VCaP (cell line): ENCODE measurements around the gene SLC6A11.

ENCODE experiments used
- H3K27ac ChIP-seq: fragments of 450-650 bp; 2 replicates; pipeline ENCODE4 v1.5.1; 2017
- TF ChIP-seq, protein P1 (sequence below): fragments of 450-650 bp; conservative IDR thresholded peaks from 2 replicates; pipeline ENCODE4 v1.5.1; 2017; ENCODE audit warnings: mild to moderate bottlenecking, moderate library complexity

The SLC6A11 gene

GRCh38 chr3:10816019-10816862 is at the start of gene SLC6A11:
Gene SLC6A11 (plus strand): TSS chr3:10816228. CDS start chr3:10816266, 38 bp downstream.
- H3K27ac ChIP-seq: peak within 1 kb of the TSS; percentile 80
- TF ChIP-seq, protein P1, sequence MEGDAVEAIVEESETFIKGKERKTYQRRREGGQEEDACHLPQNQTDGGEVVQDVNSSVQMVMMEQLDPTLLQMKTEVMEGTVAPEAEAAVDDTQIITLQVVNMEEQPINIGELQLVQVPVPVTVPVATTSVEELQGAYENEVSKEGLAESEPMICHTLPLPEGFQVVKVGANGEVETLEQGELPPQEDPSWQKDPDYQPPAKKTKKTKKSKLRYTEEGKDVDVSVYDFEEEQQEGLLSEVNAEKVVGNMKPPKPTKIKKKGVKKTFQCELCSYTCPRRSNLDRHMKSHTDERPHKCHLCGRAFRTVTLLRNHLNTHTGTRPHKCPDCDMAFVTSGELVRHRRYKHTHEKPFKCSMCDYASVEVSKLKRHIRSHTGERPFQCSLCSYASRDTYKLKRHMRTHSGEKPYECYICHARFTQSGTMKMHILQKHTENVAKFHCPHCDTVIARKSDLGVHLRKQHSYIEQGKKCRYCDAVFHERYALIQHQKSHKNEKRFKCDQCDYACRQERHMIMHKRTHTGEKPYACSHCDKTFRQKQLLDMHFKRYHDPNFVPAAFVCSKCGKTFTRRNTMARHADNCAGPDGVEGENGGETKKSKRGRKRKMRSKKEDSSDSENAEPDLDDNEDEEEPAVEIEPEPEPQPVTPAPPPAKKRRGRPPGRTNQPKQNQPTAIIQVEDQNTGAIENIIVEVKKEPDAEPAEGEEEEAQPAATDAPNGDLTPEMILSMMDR: no peak

- TF ChIP-seq, protein P1: no peak
- no peak overlapping the region for H3K27ac ChIP-seq
These were observed 47.2 kb upstream of the SLC6A11 start for GRCh38 chr3:10768708-10769394.

- H3K27ac ChIP-seq: no peak overlapping the region
- TF ChIP-seq, protein P1: no peak
These were observed 45.5 kb upstream of the SLC6A11 start for GRCh38 chr3:10770547-10770946.

- TF ChIP-seq, protein P1: no peak
- H3K27ac ChIP-seq: no peak overlapping the region
These were observed 45.0 kb upstream of the SLC6A11 start for GRCh38 chr3:10770981-10771380.

DNA sequence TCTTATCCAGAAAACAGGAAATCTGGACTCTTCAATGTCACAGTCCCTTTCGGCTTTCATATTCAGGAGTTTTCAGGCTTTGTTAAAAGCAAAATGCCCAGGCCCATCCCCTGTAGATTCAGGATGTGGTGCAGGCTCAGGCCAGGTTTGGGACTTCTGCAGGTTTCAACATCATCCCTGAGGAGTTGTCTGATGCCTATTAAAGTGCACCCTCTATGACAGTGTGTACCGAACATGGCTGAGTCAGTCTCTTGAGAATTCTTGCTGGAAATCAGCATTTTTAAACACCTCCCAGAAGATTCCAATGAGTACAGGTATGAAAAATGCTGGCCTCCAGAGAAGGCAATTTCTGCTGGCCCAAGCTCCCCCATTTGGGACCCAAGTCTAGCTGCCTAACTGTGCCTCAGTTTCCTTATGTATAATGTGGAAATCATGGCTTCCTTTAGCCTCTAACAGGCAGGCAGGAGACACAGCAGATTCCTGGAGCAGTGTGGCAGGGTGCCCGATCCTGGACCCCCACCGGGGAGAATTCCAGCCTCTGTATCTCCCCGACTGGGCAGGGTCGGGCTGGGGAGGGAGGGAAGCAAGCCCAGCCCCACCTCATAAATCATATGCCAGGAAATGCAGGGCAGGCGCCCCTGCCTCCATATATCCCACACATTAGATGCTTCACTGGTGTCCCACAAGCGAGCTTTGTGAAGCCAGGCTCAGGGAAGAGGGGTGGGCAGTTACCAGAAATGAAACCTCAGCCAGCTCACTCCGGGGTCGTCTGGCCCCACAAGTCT is 44.4 kb upstream of the SLC6A11 start:
- H3K27ac ChIP-seq: no peak overlapping the region
- TF ChIP-seq, protein P1: no peak

GRCh38 chr3:10772271-10773161 is 43.5 kb upstream of the SLC6A11 start:
- TF ChIP-seq, protein P1: peak; percentile 94
- H3K27ac ChIP-seq: peak overlapping the region; percentile 9; the same call in 1 of the 2 replicates
